AG04449 (cell line): ENCODE data around the gene PXDN.

Source experiments
- CTCF ChIA-PET: fragments of 350-600 bp; formaldehyde crosslinking; extraction: SDS; loops from one replicate; lab custom pipeline; 2021; ENCODE audit warnings: antibody characterized with exemption; lab: Yijun Ruan, JAX
- POLR2A ChIA-PET: fragments of 400-600, 350-600 bp; formaldehyde crosslinking; extraction: SDS; loops from one replicate; lab custom pipeline; 2020; ENCODE audit warnings: antibody characterized with exemption, inconsistent platforms; lab: Yijun Ruan, JAX
- DNase-seq: peaks from one replicate; pipeline ENCODE4 v3.0.0-alpha.2; 2010; ENCODE audit warnings: low read depth, low spot score
- H3K4me3 ChIP-seq: 2 replicates; pipeline ENCODE4 v1.5.1; 2011; ENCODE audit warnings: low read depth, mild to moderate bottlenecking, control low read depth, low read length
- CTCF ChIP-seq: IDR thresholded peaks from one replicate; pipeline ENCODE4 v1.5.1; 2011; ENCODE audit warnings: mild to moderate bottlenecking, moderate library complexity, low read length, control low read depth, inconsistent platforms; ENCODE audit not compliant: insufficient read depth; ENCODE audit errors: missing control alignments

PXDN gene

DNA sequence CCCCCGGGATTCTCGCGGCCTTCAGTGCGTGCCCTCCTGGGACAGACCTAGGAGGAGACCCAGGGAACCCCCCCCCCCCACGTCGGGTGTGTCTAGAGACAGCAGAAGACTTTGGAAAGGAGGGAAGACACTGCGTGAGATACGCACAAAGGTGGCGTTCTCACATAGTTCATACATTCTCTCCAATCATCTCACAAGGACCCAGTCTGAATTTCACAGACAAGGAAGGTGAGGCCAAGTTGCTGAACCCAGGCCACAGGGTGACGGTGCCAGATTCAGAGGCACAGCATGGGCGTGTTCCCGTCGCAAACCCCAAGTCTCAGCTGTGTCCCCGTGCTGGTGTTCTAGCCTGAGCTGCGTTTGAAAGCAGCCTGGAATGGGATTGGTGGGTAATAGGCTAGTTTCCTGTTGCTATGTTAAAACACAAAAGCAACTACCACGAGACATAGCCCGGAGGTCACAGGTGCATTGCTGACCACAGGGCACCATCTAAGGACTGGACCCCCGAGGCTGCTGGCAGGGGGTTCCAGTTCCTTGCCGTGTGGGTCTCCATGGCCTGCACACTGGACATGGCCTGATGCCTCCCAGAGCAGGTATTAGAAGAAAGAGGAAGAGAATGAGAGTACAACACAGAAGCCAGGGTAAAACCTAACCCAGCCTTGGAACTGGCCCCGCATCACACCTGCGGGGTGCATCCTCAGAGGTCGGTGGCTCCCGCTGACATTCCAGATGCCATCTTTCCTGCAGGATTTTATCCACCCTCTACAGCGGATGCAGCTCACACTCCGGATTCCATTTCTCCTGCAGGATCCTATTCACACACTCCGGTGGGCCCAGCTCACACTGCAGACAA, 1.1 kb upstream of the PXDN start:
- POLR2A ChIA-PET: interaction anchor here (0.8 to 1.2 kb wide), 4 partner anchors 14 to 70 kb away, joined by 3 to 18 read pairs (median 4); no protein-coding TSS in a partner anchor
- TF ChIP-seq CTCF: no peak
- DNase-seq: no peak
- CTCF ChIA-PET: interaction anchor here (1.1 to 1.4 kb wide), 3 partner anchors 194 to 200 kb away, joined by 3 to 5 read pairs (median 5); no protein-coding TSS in a partner anchor
- peak overlapping the region; percentile 75 for H3K4me3 ChIP-seq

GRCh38 chr2:1744151-1744445, 217 bp downstream of the PXDN start:
- ChIA-PET POLR2A (interaction anchor here (0.8 to 1.2 kb wide), 6 partner anchors 13 to 138 kb away, joined by 3 to 18 read pairs (median 4); no protein-coding TSS in a partner anchor), CTCF (interaction anchor here (1.2 to 1.4 kb wide), 2 partner anchors 193 to 198 kb away, joined by 5 read pairs; no protein-coding TSS in a partner anchor)
- DNase-seq: no peak
- H3K4me3 ChIP-seq: peak overlapping the region; percentile 75
- TF ChIP-seq CTCF: no peak

GRCh38 chr2:1743396-1744150, 742 bp downstream of the PXDN start:
- POLR2A ChIA-PET: interaction anchor here (0.9 to 5.6 kb wide), 7 partner anchors 14 to 138 kb away, joined by 3 to 64 read pairs (median 4); no protein-coding TSS in a partner anchor
- no peak for TF ChIP-seq CTCF
- no peak for DNase-seq
- CTCF ChIA-PET: interaction anchor here (1.2 to 4.5 kb wide), 4 partner anchors 8 to 193 kb away, joined by 5 to 24 read pairs (median 12); no protein-coding TSS in a partner anchor
- H3K4me3 ChIP-seq: peak overlapping the region; percentile 75

DNA sequence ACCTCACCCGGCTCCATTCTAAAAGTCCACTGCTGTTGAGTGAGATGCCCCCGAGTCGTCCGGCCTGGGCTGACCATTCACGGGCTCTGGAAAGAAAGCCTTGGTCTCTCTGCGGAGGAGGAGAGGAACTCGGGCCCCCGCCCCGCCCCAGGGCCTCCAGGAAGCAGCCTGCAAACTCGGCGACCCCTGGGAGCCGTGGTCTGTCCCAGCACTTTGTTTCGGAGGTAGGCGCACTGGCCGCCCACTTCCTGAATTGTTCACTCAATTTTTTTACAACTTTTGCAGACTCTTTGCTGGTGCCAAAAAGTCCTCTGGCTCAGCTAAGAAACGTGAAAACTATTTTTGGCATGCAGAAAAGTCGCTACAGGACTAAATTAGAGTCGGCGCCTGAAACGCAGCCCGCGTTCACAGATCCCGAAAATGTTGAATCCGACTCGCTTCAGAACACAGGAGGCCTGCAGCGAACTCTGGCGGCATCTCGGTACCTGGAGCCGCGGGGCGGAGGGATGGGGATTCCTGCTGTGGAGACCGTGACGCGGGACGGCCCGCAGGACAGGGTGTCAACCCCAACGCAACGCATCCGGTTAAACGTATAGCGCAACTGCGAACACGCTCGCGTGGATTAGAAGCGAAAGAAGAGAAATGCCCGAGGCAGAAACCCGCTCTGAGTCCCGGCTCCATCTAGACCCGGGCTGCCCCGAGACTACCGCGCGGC, 1.5 kb downstream of the PXDN start:
- CTCF ChIA-PET: interaction anchor here (0.8 to 4.5 kb wide), 16 partner anchors 9 to 192 kb away, joined by 3 to 24 read pairs (median 4); no protein-coding TSS in a partner anchor
- H3K4me3 ChIP-seq: peak overlapping the region; percentile 75
- DNase-seq: no peak

GRCh38 chr2:1742301-1742680, 2.0 kb downstream of the PXDN start:
- TF ChIP-seq CTCF: no peak
- POLR2A ChIA-PET: interaction anchor here (0.7 to 5.6 kb wide), 5 partner anchors 12 to 117 kb away, joined by 3 to 64 read pairs (median 3); no protein-coding TSS in a partner anchor
- peak overlapping the region; percentile 75 for H3K4me3 ChIP-seq
- DNase-seq: no peak
- CTCF ChIA-PET: interaction anchor here (0.5 to 4.5 kb wide), 18 partner anchors 9 to 191 kb away, joined by 3 to 24 read pairs (median 4); no protein-coding TSS in a partner anchor

More for the DNA sequence above, 1.5 kb downstream of the PXDN start:
- TF ChIP-seq CTCF: peak; percentile 71
- POLR2A ChIA-PET: interaction anchor here (0.7 to 5.6 kb wide), 5 partner anchors 13 to 118 kb away, joined by 3 to 64 read pairs (median 3); no protein-coding TSS in a partner anchor
